Kidney epithelial cell (primary cell): ENCODE measurements around the gene ATP2A2. TPM values are rescaled to one million over a fixed set of nuclear protein-coding genes. Genes with fewer than 3 reads are reported as not detected.

ENCODE experiments used
- DNase-seq: peaks from one replicate; pipeline ENCODE4 v3.0.0-alpha.2; 2010; ENCODE audit warnings: low read depth
- H3K27me3 ChIP-seq: 2 replicates; pipeline ENCODE4 v1.6.0; 2011; ENCODE audit warnings: low read length; ENCODE audit not compliant: control insufficient read depth, insufficient read depth
- H3K36me3 ChIP-seq: 2 replicates; pipeline ENCODE4 v1.5.1; 2011; ENCODE audit warnings: low read length; ENCODE audit not compliant: control insufficient read depth, insufficient read depth
- H3K4me3 ChIP-seq: 2 replicates; pipeline ENCODE4 v1.5.1; 2011; ENCODE audit warnings: low read depth, mild to moderate bottlenecking, control low read depth, low read length
- CTCF ChIP-seq: IDR thresholded peaks from 2 replicates; pipeline ENCODE4 v1.5.1; 2011; ENCODE audit warnings: mild to moderate bottlenecking, moderate library complexity, low read length, control low read depth, inconsistent platforms; ENCODE audit not compliant: insufficient read depth, poor library complexity, severe bottlenecking
- total RNA-seq: library from RNA; depleted of rRNA; stranded (reverse); fragments of >200 nt; gene quantifications from 2 replicates; pipeline ENCODE4 v1.2.3, GENCODE V29; 2015

Gene ATP2A2
- total RNA-seq, 1 donor from 2014 or later, result 128 TPM

- no peaks in the 10 kb centered on the region for H3K36me3 ChIP-seq
- H3K4me3 ChIP-seq, result no peak overlapping the region
- peak; percentile 54 for DNase-seq
- no peak for TF ChIP-seq CTCF
- no peaks in the 10 kb centered on the region for H3K27me3 ChIP-seq
Measured at GRCh38 chr12:110312581-110313360, 31.7 kb downstream of the ATP2A2 start.

- Histone ChIP-seq H3K27me3 (no peaks in the 10 kb centered on the region), H3K4me3 (no peak overlapping the region), H3K36me3 (no peaks in the 10 kb centered on the region)
- DNase-seq, result peak; percentile 47
- TF ChIP-seq CTCF, result no peak
Measured at GRCh38 chr12:110314308-110314707, 33.3 kb downstream of the ATP2A2 start.

- no peak for DNase-seq
Measured at GRCh38 chr12:110316861-110317260, 35.8 kb downstream of the ATP2A2 start.

GRCh38 chr12:110317911-110318310 is 36.9 kb downstream of the ATP2A2 start:
- Histone ChIP-seq H3K4me3 (no peak overlapping the region), H3K36me3 (no peaks in the 10 kb centered on the region), H3K27me3 (no peaks in the 10 kb centered on the region)
- TF ChIP-seq CTCF, result no peak
- DNase-seq, result no peak

More at GRCh38 chr12:110316861-110317260, 35.8 kb downstream of the ATP2A2 start:
- Histone ChIP-seq H3K27me3 (no peaks in the 10 kb centered on the region), H3K4me3 (no peak overlapping the region), H3K36me3 (no peaks in the 10 kb centered on the region)
- TF ChIP-seq CTCF, result no peak

- Histone ChIP-seq H3K36me3 (no peaks in the 10 kb centered on the region), H3K4me3 (no peak overlapping the region), H3K27me3 (no peaks in the 10 kb centered on the region)
- TF ChIP-seq CTCF, result no peak
- DNase-seq, result no peak
Measured at GRCh38 chr12:110320550-110320949, 39.5 kb downstream of the ATP2A2 start.

GRCh38 chr12:110329710-110330109 is 48.7 kb downstream of the ATP2A2 start:
- DNase-seq, result no peak
- no peak overlapping the region for H3K4me3 ChIP-seq
- no peaks in the 10 kb centered on the region for H3K27me3 ChIP-seq
- TF ChIP-seq CTCF, result no peak
- peaks cover 2% of the 10 kb centered on the region for H3K36me3 ChIP-seq
